A549 (cell line): ENCODE measurements around the gene IVL.

Experiments
- EP300 ChIP-seq, 2 experiments: fragments of >200 bp; sonication (Bioruptor Twin); formaldehyde crosslinking; IDR thresholded peaks; 2 replicates in 1 of 2; 3 replicates in 1 of 2; pipeline ENCODE4 v1.6.1; 2016 to 2017
- KDM1A ChIP-seq: fragments of 200-600 bp; sonication (generic); IDR thresholded peaks from 2 replicates; pipeline ENCODE4 v1.6.1; 2016; ENCODE audit warnings: low read depth, mild to moderate bottlenecking
- PHF8 ChIP-seq: fragments of 200-600 bp; sonication (generic); IDR thresholded peaks from 2 replicates; pipeline ENCODE4 v1.6.1; 2016; ENCODE audit warnings: low read depth, mild to moderate bottlenecking, antibody characterized with exemption, moderate library complexity, borderline replicate concordance
- POLR2A ChIP-seq: IDR thresholded peaks from 2 replicates; pipeline ENCODE4 v1.6.1; 2012; ENCODE audit warnings: mild to moderate bottlenecking, low read length
- RAD21 ChIP-seq, 2 experiments: fragments of >200 bp in 1 of 2; sonication (Bioruptor Twin) in 1 of 2; formaldehyde crosslinking in 1 of 2; IDR thresholded peaks in 1 of 2; conservative IDR thresholded peaks in 1 of 2; 2 replicates in 1 of 2; 3 replicates in 1 of 2; pipeline ENCODE4 v1.6.1; 2012 to 2018; ENCODE audit warnings: inconsistent platforms in 1 of 2
- RCOR1 ChIP-seq: fragments of 150-350 bp; IDR thresholded peaks from 2 replicates; pipeline ENCODE4 v1.6.1; 2014; ENCODE audit warnings: antibody characterized with exemption, low read length, low read depth
- SMC3 ChIP-seq: fragments of >200 bp; sonication (Bioruptor Twin); formaldehyde crosslinking; IDR thresholded peaks from 3 replicates; pipeline ENCODE4 v1.6.1; 2018; ENCODE audit warnings: inconsistent platforms
- TF ChIP-seq, protein P1 (sequence below): fragments of >200 bp; sonication (Bioruptor Twin); formaldehyde crosslinking; IDR thresholded peaks from 3 replicates; pipeline ENCODE4 v1.5.1; 2016
- TF ChIP-seq, protein P2 (sequence below): fragments of 450-650 bp; IDR thresholded peaks from 2 replicates; pipeline ENCODE4 v1.6.1; 2014; ENCODE audit warnings: antibody characterized with exemption

DNA sequence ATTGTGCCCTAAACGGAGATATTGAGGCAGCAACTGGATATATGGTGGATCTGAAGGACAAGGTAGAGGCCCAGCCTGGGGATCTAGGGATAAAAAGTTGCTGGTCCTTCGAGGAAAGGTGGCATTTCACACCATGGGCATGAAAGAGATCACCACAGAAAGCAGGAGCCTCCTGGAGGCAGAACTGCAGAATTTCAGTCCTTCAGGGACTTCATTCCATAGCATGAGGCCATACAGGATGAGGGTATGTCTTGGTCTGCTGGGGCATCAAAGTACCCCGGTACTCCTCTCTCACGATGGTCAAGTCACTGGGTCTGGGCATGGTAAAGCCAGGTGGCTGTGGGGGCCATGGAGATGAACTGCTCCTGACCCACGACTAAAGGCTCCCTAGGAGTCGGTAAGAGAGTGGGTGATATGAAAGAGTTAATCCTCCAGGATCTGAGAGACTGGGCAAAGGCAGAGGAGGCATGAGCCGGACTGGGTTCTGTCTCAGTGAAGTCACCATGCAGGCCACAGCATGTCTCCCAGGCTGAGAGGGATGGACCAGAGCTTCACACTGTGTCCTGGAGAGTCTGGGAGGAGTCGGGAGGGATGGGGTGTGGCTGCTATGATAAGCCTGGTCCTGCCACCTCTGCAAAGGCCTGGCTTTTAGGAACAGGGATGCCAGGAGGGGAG, 32.8 kb downstream of the IVL start:
- TF ChIP-seq EP300 (IDR thresholded peaks at IDR 0.05) (no peak), KDM1A (no peak), SMC3 (no peak), RCOR1 (no peak), PHF8 (no peak), POLR2A (no peak), RAD21 (conservative IDR thresholded peaks at IDR 0.05 in 1 of 2, IDR thresholded peaks at IDR 0.05 in 1 of 2) (no peak)
- TF ChIP-seq, protein P1, sequence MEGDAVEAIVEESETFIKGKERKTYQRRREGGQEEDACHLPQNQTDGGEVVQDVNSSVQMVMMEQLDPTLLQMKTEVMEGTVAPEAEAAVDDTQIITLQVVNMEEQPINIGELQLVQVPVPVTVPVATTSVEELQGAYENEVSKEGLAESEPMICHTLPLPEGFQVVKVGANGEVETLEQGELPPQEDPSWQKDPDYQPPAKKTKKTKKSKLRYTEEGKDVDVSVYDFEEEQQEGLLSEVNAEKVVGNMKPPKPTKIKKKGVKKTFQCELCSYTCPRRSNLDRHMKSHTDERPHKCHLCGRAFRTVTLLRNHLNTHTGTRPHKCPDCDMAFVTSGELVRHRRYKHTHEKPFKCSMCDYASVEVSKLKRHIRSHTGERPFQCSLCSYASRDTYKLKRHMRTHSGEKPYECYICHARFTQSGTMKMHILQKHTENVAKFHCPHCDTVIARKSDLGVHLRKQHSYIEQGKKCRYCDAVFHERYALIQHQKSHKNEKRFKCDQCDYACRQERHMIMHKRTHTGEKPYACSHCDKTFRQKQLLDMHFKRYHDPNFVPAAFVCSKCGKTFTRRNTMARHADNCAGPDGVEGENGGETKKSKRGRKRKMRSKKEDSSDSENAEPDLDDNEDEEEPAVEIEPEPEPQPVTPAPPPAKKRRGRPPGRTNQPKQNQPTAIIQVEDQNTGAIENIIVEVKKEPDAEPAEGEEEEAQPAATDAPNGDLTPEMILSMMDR, result no peak
- TF ChIP-seq, protein P2, sequence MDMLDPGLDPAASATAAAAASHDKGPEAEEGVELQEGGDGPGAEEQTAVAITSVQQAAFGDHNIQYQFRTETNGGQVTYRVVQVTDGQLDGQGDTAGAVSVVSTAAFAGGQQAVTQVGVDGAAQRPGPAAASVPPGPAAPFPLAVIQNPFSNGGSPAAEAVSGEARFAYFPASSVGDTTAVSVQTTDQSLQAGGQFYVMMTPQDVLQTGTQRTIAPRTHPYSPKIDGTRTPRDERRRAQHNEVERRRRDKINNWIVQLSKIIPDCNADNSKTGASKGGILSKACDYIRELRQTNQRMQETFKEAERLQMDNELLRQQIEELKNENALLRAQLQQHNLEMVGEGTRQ, result no peak
